Adrenal gland (tissue), 5 donors: Measurements from ENCODE around the gene OR2B6.

ENCODE experiments used
- POLR2A ChIP-seq, 2 donors: fragments of 450-650 bp; IDR thresholded peaks; one replicate each; pipeline ENCODE4 v1.6.1; 2017; ENCODE audit warnings: antibody characterized with exemption in 2 of 2, mild to moderate bottlenecking in 2 of 2, moderate library complexity in 1 of 2
- TF ChIP-seq, protein P1 (sequence below), 6 experiments: fragments of 450-650 bp in 4 of 6; fragments of 200-600 bp in 2 of 6; sonication (generic) in 1 of 6; IDR thresholded peaks; 1 replicate in 5 of 6; 2 replicates in 1 of 6; pipeline versions ENCODE4 v1.5.1 to v1.8.0; 2016 to 2021; ENCODE audit warnings: antibody characterized with exemption in 6 of 6, mild to moderate bottlenecking in 2 of 6, moderate library complexity in 1 of 6
- donor health status: DM: no; HTN: no; CAD: no.

DNA sequence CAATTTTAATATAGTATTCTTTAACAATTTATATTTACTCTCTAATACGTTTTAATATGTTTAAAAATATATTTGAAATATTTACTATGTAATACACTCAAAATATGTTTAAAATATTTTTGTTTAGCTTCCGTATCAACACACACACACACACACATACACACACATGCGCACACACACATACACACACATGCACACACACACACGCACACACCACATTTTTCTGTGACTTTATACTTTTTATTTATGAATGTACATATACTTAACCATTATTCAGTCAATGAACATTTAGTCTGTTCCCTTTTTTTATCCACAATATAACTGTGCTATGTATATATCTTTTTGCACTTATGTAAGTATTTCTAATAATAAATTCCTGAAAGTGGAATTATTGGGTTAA, 15.7 kb downstream of the OR2B6 start:
- no peak for TF ChIP-seq POLR2A (IDR thresholded peaks at IDR 0.05)
- TF ChIP-seq, protein P1, sequence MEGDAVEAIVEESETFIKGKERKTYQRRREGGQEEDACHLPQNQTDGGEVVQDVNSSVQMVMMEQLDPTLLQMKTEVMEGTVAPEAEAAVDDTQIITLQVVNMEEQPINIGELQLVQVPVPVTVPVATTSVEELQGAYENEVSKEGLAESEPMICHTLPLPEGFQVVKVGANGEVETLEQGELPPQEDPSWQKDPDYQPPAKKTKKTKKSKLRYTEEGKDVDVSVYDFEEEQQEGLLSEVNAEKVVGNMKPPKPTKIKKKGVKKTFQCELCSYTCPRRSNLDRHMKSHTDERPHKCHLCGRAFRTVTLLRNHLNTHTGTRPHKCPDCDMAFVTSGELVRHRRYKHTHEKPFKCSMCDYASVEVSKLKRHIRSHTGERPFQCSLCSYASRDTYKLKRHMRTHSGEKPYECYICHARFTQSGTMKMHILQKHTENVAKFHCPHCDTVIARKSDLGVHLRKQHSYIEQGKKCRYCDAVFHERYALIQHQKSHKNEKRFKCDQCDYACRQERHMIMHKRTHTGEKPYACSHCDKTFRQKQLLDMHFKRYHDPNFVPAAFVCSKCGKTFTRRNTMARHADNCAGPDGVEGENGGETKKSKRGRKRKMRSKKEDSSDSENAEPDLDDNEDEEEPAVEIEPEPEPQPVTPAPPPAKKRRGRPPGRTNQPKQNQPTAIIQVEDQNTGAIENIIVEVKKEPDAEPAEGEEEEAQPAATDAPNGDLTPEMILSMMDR (IDR thresholded peaks at IDR 0.05), result no peak
